AG09319 (cell line): Measurements from ENCODE around the gene WDR83.
"Not testable (repeated sequence)": the region's sequence is repeated elsewhere in the genome, so short reads cannot be mapped to it uniquely, and the experiment has no call there.

Source experiments
- DNase-seq: peaks from one replicate; pipeline ENCODE4 v3.0.0-alpha.2; 2010; ENCODE audit warnings: low read depth; ENCODE audit errors: extremely low read depth
- TF ChIP-seq, protein P1 (sequence below): IDR thresholded peaks from 2 replicates; pipeline ENCODE4 v1.5.1; 2011; ENCODE audit warnings: low read depth, mild to moderate bottlenecking, inconsistent platforms, low read length, moderate library complexity

WDR83 gene

DNA sequence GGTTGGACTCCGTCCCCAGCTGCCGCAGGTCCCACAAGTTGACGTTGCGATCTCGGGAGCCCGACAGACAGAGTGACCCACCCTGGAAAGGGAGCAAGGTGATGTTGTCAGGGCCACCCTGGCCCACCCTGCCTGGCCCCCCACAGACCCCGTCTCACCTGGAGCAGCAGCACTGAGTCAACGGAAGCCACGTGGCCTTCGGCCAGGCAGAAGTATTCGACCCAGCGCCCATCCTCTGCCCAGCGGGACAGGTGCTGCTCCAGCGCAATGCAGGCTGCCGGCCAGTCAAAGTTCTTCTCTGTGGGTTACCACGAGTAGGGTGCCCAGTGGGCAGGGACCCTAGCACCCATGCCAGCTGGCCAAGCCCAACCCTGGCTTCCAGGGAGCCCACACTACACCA lies 28.0 kb downstream of the WDR83 start:
- no peak for DNase-seq
- TF ChIP-seq, protein P1, sequence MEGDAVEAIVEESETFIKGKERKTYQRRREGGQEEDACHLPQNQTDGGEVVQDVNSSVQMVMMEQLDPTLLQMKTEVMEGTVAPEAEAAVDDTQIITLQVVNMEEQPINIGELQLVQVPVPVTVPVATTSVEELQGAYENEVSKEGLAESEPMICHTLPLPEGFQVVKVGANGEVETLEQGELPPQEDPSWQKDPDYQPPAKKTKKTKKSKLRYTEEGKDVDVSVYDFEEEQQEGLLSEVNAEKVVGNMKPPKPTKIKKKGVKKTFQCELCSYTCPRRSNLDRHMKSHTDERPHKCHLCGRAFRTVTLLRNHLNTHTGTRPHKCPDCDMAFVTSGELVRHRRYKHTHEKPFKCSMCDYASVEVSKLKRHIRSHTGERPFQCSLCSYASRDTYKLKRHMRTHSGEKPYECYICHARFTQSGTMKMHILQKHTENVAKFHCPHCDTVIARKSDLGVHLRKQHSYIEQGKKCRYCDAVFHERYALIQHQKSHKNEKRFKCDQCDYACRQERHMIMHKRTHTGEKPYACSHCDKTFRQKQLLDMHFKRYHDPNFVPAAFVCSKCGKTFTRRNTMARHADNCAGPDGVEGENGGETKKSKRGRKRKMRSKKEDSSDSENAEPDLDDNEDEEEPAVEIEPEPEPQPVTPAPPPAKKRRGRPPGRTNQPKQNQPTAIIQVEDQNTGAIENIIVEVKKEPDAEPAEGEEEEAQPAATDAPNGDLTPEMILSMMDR, result no peak

DNA sequence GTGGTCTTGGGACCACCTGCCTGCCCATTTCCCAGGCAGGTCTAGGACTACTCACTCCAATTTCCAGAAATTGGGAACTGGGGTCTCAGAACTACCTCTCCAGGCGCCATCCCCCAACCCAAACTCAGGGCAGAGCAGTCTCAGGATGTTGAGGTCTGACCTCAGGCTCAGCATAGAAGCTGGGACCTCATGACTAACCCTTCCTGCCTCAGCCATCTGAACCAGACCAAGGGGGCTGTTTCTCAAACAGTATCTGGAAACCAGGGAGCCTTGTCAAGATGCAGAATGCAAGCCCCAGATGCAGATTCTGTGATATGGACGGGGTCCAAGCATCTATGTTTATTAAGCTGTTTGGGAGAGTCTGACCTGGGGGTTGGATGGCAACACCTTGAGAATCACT lies 28.5 kb downstream of the WDR83 start:
- no peak for DNase-seq
- TF ChIP-seq, protein P1, result no peak

DNA sequence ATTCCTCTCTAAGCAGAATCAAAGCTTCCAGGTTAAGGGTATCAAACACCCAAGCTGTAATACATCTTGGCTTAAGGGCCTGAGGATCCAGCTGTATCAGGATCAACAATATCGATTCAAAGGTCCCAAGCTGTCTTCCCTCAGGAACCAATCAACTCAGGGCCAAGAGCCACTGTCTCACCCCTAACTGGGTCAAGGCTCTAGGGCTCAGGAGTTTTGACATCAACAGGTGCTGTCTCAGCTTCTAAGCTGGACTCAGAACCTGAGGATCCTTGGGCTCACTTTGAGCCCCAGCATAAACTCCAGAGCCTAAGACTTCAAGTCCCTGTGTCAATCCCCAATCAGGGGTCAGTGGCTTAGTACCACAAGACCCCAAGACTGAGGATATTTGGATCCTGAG lies 28.9 kb downstream of the WDR83 start:
- no peak for DNase-seq
- TF ChIP-seq, protein P1, result no peak

DNA sequence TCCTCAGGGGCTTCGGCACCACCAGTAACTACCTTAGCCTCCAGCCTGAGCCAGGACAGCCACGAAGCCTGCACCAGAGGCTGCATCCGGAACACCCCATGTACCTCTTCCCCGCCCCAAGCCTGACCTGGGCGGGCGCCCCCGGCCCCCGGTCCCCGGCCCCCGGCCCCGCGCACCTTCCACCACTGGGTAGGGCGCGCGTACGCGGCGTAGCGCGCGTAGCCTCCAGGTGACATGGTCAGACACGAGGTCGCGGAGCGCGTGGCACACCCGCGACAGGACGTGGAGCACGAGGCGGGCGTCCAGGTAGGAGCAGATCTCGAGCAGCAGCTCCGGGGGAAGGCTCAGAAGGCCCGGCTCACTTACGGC lies 29.4 kb downstream of the WDR83 start:
- TF ChIP-seq, protein P1, result no peak
- no peak for DNase-seq

DNA sequence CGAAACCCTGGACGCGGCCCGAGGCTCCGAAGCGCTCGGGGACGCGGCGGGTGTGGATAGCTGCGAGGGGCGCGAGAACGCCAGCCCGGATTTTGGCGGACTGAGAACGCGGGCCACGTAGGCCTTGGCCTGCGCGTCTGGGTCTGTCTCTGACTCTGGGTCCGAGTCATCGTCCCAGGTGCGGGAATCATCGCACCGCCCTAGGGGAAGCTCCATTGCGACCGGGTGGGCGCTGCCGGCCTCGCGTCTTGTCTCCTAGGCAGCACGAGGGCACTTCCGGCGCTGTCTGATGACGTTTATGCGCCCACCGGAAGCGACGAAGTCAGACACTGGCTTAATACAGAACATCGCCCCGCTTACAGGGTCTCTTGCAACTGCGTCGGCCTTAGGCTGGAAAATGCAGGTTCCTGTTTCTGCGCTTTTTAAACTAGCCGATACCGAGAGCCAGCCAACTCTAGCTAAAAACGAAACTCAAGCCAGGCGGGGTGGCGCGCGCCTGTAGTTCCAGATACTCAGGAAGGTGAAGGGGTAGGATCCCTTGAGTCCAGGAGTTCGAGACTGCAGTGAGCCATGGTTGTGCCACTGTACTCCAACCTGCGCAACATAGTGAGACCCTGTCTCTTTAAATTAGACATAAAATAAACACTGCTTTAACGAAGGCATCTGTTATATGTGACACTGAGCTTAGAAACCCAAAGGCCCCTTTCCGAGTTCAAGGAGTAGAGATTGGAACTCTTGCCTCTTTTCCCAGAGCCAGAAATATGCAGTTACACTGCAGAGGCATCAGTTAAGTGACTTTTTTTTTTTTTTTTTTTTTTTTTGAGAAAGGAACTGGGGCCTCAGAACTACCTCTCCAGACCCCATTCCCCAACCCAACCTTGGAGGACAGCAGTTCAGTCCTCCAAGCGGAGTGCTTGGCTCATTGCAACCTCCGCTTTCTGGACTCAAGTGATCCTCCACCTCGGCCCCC lies 30.0 kb downstream of the WDR83 start, which contains the start of gene FBXW9:
Gene FBXW9 (minus strand): TSS at position 266 of the 970 bp plus-strand sequence. CDS start 50 bp downstream, at position 216.
- peak; percentile 84 for DNase-seq
- TF ChIP-seq, protein P1, result no peak

DNA sequence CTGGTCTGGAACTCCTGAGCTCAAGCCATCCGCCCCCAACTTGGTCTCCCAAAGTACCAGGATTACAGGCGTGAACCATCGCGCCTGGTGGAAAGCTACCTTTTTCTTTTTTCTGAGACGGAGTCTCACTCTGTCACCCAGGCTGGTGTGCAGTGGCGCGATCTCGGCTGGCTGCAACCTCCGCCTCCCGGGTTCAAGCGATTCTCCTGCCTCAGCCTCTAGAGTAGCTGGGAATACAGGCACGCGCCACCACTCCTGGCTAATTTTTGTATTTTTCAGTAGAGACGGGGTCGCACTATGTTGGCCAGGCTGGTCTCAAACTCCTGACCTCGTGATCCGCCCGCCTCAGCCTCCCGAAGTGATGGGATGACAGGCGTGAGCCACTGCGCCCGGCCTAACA lies 30.8 kb downstream of the WDR83 start:
- DNase-seq, result not testable (repeated sequence)

DNA sequence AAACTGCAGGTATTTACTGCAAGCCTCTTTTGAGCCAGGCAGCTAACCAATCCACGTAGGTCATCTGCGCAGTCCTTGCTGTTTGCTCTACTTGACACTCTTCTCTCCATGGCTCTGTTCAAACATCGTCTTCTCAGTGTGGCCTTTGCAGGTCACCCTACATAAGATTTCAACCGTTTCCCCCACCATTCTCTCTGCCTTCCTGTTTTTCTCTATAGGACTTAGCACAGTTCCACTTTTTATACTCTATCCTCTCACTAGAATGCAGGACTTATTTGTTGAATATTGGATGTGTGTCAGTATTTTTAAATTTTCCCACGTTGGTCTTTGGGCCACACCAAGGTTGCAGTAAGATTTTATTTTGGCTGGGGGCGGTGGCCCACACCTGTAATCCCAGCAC lies 31.5 kb downstream of the WDR83 start:
- TF ChIP-seq, protein P1, result no peak
- no peak for DNase-seq
